Smooth muscle cell of the brain vasculature (primary cell): ENCODE measurements around the gene SEC61A1.

Source experiments
- DNase-seq: peaks from one replicate; pipeline ENCODE4 v3.0.0-alpha.2; 2012; ENCODE audit warnings: low read depth, low spot score

SEC61A1 gene

GRCh38 chr3:128051837-128052594, at the start of gene SEC61A1:
SEC61A1 (plus strand) TSS chr3:128052437; CDS start chr3:128052553, 116 bp downstream.
- DNase-seq: peak; percentile 86

- DNase-seq: no peak
Measured at GRCh38 chr3:128004661-128005060, 47.6 kb upstream of the SEC61A1 start.

- no peak for DNase-seq
Measured at GRCh38 chr3:128006061-128007032, 45.9 kb upstream of the SEC61A1 start.

- no peak for DNase-seq
Measured at GRCh38 chr3:128007033-128007424, 45.2 kb upstream of the SEC61A1 start.

GRCh38 chr3:128009952-128010846, 42.0 kb upstream of the SEC61A1 start:
- no peak for DNase-seq

- peak; percentile 3 for DNase-seq
Measured at GRCh38 chr3:128011140-128011539, 41.1 kb upstream of the SEC61A1 start.

GRCh38 chr3:128012050-128012449, 40.2 kb upstream of the SEC61A1 start:
- no peak for DNase-seq

- DNase-seq: no peak
Measured at GRCh38 chr3:128014548-128014947, 37.7 kb upstream of the SEC61A1 start.

GRCh38 chr3:128016502-128016901, 35.7 kb upstream of the SEC61A1 start:
- no peak for DNase-seq

- no peak for DNase-seq
Measured at GRCh38 chr3:128021768-128022372, 30.4 kb upstream of the SEC61A1 start.

GRCh38 chr3:128033102-128033501, 19.1 kb upstream of the SEC61A1 start:
- DNase-seq: no peak

GRCh38 chr3:128036119-128036518, 16.1 kb upstream of the SEC61A1 start:
- DNase-seq: no peak

- DNase-seq: no peak
Measured at GRCh38 chr3:128040041-128040440, 12.2 kb upstream of the SEC61A1 start.

GRCh38 chr3:128040660-128041059, 11.6 kb upstream of the SEC61A1 start:
- DNase-seq: no peak

- DNase-seq: no peak
Measured at GRCh38 chr3:128041344-128041743, 10.9 kb upstream of the SEC61A1 start.

- DNase-seq: no peak
Measured at GRCh38 chr3:128050597-128050996, 1.6 kb upstream of the SEC61A1 start.

- no peak for DNase-seq
Measured at GRCh38 chr3:128051459-128051836, 789 bp upstream of the SEC61A1 start.

GRCh38 chr3:128052595-128053351, 536 bp downstream of the SEC61A1 start:
- DNase-seq: no peak

- no peak for DNase-seq
Measured at GRCh38 chr3:128053614-128054013, 1.4 kb downstream of the SEC61A1 start.

GRCh38 chr3:128054367-128054766, 2.1 kb downstream of the SEC61A1 start:
- no peak for DNase-seq
